Natural killer cell (primary cell): Measurements from ENCODE around the gene DUSP23. TPM values are rescaled to one million over a fixed set of nuclear protein-coding genes. Genes with fewer than 3 reads are reported as not detected.

Experiments
- ATAC-seq, 3 donors: fragments of 150-1000 bp in 2 of 3; fragments of 200-7000 bp in 1 of 3; cut with Tn5 transposase; 1 replicate in 1 of 3; 2 replicates in 2 of 3; pipeline ENCODE4 v1.10.0; 2021; ENCODE audit warnings: mild to moderate bottlenecking in 2 of 3, moderate library complexity in 2 of 3
- DNase-seq, 2 donors: peaks; one replicate each; pipeline versions ENCODE4 v3.0.0 to v3.0.0-alpha.2; 2013 to 2021; ENCODE audit warnings: mixed read lengths in 1 of 2
- H3K27ac ChIP-seq: one replicate; pipeline ENCODE4 v1.5.1; 2013; ENCODE audit warnings: mild to moderate bottlenecking, low read length
- H3K27me3 ChIP-seq: one replicate; pipeline ENCODE4 v1.6.1; 2013; ENCODE audit warnings: low read length; ENCODE audit not compliant: control insufficient read depth, insufficient read depth
- H3K36me3 ChIP-seq: one replicate; pipeline ENCODE4 v1.6.1; 2013; ENCODE audit warnings: low read length; ENCODE audit not compliant: control insufficient read depth, insufficient read depth
- H3K4me1 ChIP-seq: one replicate; pipeline ENCODE4 v1.6.1; 2013; ENCODE audit warnings: low read length; ENCODE audit not compliant: control insufficient read depth, insufficient read depth
- H3K4me3 ChIP-seq: one replicate; pipeline ENCODE4 v1.5.1; 2013; ENCODE audit warnings: low read length
- H3K9me3 ChIP-seq: one replicate; pipeline ENCODE4 v1.6.1; 2013; ENCODE audit warnings: low read length; ENCODE audit not compliant: control insufficient read depth, insufficient read depth
- H3K27ac Mint-ChIP-seq, 2 donors: one replicate each; pipeline ENCODE4 v1.8.0; 2022; ENCODE audit warnings: mild to moderate bottlenecking in 2 of 2, mixed read lengths in 2 of 2, moderate library complexity in 1 of 2
- H3K27me3 Mint-ChIP-seq, 2 donors: one replicate each; pipeline ENCODE4 v1.8.0; 2022; ENCODE audit warnings: low read depth in 2 of 2, mixed read lengths in 2 of 2
- H3K36me3 Mint-ChIP-seq: one replicate; pipeline ENCODE4 v1.8.0; 2022; ENCODE audit warnings: mixed read lengths
- H3K4me1 Mint-ChIP-seq, 2 donors: one replicate each; pipeline ENCODE4 v1.8.0; 2022; ENCODE audit warnings: mixed read lengths in 2 of 2
- H3K4me3 Mint-ChIP-seq: one replicate; pipeline ENCODE4 v1.8.0; 2022; ENCODE audit warnings: mild to moderate bottlenecking, moderate library complexity, mixed read lengths
- H3K9me3 Mint-ChIP-seq, 2 donors: one replicate each; pipeline ENCODE4 v1.8.0; 2022; ENCODE audit warnings: mixed read lengths in 2 of 2
- CTCF ChIP-seq: fragments of 200-600 bp; IDR thresholded peaks from one replicate; pipeline ENCODE4 v1.8.0; 2022; ENCODE audit warnings: antibody characterized with exemption
- WGBS: methylation state at CpG from one replicate; pipeline ENCODE4 v1.1.7; 2013; ENCODE audit warnings: missing lambda C conversion rate; ENCODE audit not compliant: insufficient coverage; 5-methylcytosine and 5-hydroxymethylcytosine counted together
- intact Hi-C: fragments of 100-400 bp; cut with micrococcal nuclease; formaldehyde crosslinking; loops from one replicate; pipeline ENCODE4 v1.14.2; 2022
- total RNA-seq, 4 donors: library from RNA; stranded (reverse); fragments of 120-200 nt in 1 of 4; gene quantifications; one replicate each; pipeline versions ENCODE4 v1.2.3 to v1.2.4, GENCODE V29; 2013 to 2022

DUSP23 gene
- total RNA-seq, 3 donors from 2014 or later (not counting 1 experiment from before 2014, with no cell fraction given), result 18.6 to 22.1 (median 21.1) TPM

GRCh38 chr1:159751031-159751430, 29.7 kb upstream of the DUSP23 start:
- Histone ChIP-seq H3K4me1 (no peaks in the 10 kb centered on the region), H3K9me3 (no peaks in the 10 kb centered on the region), H3K36me3 (no peaks in the 10 kb centered on the region), H3K4me3 (no peak overlapping the region), H3K27ac (no peak overlapping the region), H3K27me3 (no peaks in the 10 kb centered on the region)
- no peak overlapping the region for H3K4me3 Mint-ChIP-seq
- DNase-seq (no peak), ATAC-seq (no peak)
- H3K4me1 Mint-ChIP-seq, result no peaks in the 10 kb centered on the region
- H3K36me3 Mint-ChIP-seq, result no peaks in the 10 kb centered on the region
- H3K27me3 Mint-ChIP-seq, result peaks cover 2 to 22% of the 10 kb centered on the region in 2 donors
- intact Hi-C loops, result no loop called here
- no peak overlapping the region for H3K27ac Mint-ChIP-seq
- no peak for TF ChIP-seq CTCF
- no peaks in the 10 kb centered on the region for H3K9me3 Mint-ChIP-seq

- DNase-seq (no peak), ATAC-seq (no peak)
- H3K36me3 Mint-ChIP-seq, result no peaks in the 10 kb centered on the region
- no peaks in the 10 kb centered on the region for H3K27me3 ChIP-seq
- no peaks in the 10 kb centered on the region for H3K4me1 ChIP-seq
- 100% methylated on average over 4 of the region's 4 CpGs for WGBS
- no peaks in the 10 kb centered on the region for H3K9me3 Mint-ChIP-seq
- TF ChIP-seq CTCF, result no peak
- intact Hi-C loops, result no loop called here
- H3K36me3 ChIP-seq, result no peaks in the 10 kb centered on the region
- H3K9me3 ChIP-seq, result no peaks in the 10 kb centered on the region
- no peak overlapping the region for H3K27ac ChIP-seq
- H3K4me1 Mint-ChIP-seq, result no peaks in the 10 kb centered on the region
- H3K27ac Mint-ChIP-seq, result no peak overlapping the region
- peaks cover 2 to 22% of the 10 kb centered on the region in 2 donors for H3K27me3 Mint-ChIP-seq
- no peak overlapping the region for H3K4me3 Mint-ChIP-seq
- no peak overlapping the region for H3K4me3 ChIP-seq
These were observed 28.6 kb upstream of the DUSP23 start for GRCh38 chr1:159752135-159752580.

- DNase-seq, result no peak
- Mint-ChIP-seq H3K36me3 (no peaks in the 10 kb centered on the region), H3K4me3 (no peak overlapping the region), H3K4me1 (no peaks in the 10 kb centered on the region), H3K27me3 (peaks cover 2 to 22% of the 10 kb centered on the region in 2 donors), H3K9me3 (no peaks in the 10 kb centered on the region), H3K27ac (no peak overlapping the region)
- H3K27me3 ChIP-seq, result no peaks in the 10 kb centered on the region
- 90% methylated on average over 4 of the region's 4 CpGs for WGBS
- no peak overlapping the region for H3K27ac ChIP-seq
- no peaks in the 10 kb centered on the region for H3K9me3 ChIP-seq
- H3K4me3 ChIP-seq, result no peak overlapping the region
- intact Hi-C loops, result no loop called here
- no peak for ATAC-seq
- no peak for TF ChIP-seq CTCF
- no peaks in the 10 kb centered on the region for H3K4me1 ChIP-seq
- H3K36me3 ChIP-seq, result no peaks in the 10 kb centered on the region
These were observed 27.4 kb upstream of the DUSP23 start for GRCh38 chr1:159753386-159753785.

- H3K27me3 ChIP-seq, result no peaks in the 10 kb centered on the region
- no peak for DNase-seq
- no peak overlapping the region for H3K27ac Mint-ChIP-seq
- H3K36me3 ChIP-seq, result no peaks in the 10 kb centered on the region
- ATAC-seq, result no peak
- WGBS, result 80% methylated on average over 2 of the region's 3 CpGs
- H3K4me3 ChIP-seq, result no peak overlapping the region
- H3K9me3 ChIP-seq, result no peaks in the 10 kb centered on the region
- H3K4me1 ChIP-seq, result no peaks in the 10 kb centered on the region
- H3K27me3 Mint-ChIP-seq, result peaks cover 2 to 22% of the 10 kb centered on the region in 2 donors
- intact Hi-C loops, result no loop called here
- no peak overlapping the region for H3K27ac ChIP-seq
- H3K36me3 Mint-ChIP-seq, result no peaks in the 10 kb centered on the region
- H3K4me3 Mint-ChIP-seq, result no peak overlapping the region
- TF ChIP-seq CTCF, result no peak
- no peaks in the 10 kb centered on the region for H3K4me1 Mint-ChIP-seq
- H3K9me3 Mint-ChIP-seq, result no peaks in the 10 kb centered on the region
These were observed 25.2 kb upstream of the DUSP23 start for GRCh38 chr1:159755451-159756007.
